Activated CD4-positive, CD25-positive, alpha-beta regulatory T cell treated with anti-CD3 and anti-CD28 coated beads, Interleukin-2, amount 50 U/mL, for 24 hours (primary cell): ENCODE measurements around the gene SYNJ2.

Experiments
- ATAC-seq, 2 donors: fragments of 150-1000 bp; cut with Tn5 transposase; one replicate each; pipeline ENCODE4 v1.10.0; 2021; ENCODE audit warnings: mild to moderate bottlenecking in 1 of 2, moderate library complexity in 1 of 2

Gene SYNJ2

DNA sequence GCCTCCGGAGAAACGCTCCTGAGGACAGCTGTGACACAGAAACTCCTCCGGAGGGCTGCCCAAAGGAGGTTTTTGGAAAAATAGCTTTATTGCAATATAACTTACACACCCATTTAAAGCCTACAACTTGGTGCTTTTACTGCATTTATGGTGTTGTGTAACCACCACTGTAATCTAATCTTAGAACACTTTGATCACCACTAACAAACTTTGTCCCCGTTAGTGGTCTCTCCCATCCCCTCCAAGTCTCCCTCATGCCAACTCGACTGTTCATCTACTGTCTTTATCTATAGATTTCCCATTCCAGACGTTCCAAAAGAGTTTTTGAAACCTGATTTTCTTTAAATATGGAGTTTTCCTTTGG is 62.8 kb downstream of the SYNJ2 start:
- no peak for ATAC-seq

DNA sequence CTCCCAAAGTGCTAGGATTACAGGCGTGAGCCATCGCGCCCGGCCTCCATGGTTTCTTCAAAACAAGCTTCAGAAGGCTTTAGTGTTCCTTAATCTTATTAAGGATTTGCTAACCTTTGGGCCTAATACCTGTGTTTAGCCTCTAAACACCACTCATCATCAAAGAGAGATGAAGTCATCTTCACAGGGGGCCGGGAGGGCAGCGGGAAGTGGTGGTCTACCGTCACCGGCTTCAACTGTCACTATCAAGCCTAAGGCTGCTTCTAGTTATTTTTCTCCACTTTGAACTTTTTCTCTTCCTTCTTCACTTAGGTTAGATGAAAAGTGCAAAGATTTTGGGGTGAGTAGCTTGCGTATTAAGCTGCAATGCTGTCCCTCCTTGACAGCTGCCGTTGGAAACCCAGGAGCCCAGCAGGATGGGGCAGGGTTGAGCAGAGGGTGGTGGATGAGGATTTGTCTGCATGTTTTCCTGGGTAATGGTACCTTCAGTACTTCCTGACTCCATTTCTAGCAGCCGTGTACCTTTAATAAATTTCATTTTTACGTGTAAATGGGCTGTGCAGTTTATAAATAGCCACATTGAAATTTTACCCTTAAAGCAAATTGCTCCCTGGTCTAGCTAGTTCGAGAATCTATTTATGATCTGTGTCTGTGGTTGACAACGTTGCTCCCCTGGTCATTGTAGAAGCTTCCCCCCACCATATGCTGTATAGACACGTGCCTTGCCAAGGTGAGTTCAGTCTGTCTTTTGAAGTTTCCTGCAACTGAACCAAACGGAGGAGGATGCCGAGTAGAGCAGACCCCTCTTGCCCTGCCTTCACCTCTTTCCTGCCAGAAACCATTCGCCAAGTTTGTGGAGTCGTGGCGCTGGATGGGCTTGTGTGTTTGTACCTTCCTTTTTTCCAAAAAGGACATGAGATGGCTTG is 64.8 kb downstream of the SYNJ2 start:
- ATAC-seq, result peak in 1 of 2 donors; percentile 57

GRCh38 chr6:158047127-158047518 is 65.5 kb downstream of the SYNJ2 start:
- peak; percentile 72 to 87 for ATAC-seq

- no peak for ATAC-seq
Measured at GRCh38 chr6:158047563-158048323, 66.1 kb downstream of the SYNJ2 start.

DNA sequence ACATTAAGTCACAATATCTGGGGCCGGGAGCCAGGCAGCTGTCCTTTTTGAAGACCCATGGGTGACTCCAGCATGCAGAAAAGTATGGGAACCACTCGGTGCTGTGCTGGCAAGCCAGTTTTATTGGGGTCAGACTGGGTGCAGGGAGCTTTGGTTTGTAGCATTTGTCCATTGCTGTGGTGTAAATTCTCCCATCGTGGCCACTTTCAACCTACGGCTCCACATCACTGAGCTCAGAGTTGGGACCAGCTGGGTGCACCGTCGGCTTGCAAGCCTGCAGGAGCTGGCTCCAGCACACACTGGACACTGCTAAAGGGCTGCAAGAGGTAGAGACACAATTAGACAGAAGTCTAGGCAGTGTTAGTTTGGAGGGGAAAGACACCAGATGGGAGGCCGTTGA is 66.9 kb downstream of the SYNJ2 start:
- ATAC-seq, result no peak

DNA sequence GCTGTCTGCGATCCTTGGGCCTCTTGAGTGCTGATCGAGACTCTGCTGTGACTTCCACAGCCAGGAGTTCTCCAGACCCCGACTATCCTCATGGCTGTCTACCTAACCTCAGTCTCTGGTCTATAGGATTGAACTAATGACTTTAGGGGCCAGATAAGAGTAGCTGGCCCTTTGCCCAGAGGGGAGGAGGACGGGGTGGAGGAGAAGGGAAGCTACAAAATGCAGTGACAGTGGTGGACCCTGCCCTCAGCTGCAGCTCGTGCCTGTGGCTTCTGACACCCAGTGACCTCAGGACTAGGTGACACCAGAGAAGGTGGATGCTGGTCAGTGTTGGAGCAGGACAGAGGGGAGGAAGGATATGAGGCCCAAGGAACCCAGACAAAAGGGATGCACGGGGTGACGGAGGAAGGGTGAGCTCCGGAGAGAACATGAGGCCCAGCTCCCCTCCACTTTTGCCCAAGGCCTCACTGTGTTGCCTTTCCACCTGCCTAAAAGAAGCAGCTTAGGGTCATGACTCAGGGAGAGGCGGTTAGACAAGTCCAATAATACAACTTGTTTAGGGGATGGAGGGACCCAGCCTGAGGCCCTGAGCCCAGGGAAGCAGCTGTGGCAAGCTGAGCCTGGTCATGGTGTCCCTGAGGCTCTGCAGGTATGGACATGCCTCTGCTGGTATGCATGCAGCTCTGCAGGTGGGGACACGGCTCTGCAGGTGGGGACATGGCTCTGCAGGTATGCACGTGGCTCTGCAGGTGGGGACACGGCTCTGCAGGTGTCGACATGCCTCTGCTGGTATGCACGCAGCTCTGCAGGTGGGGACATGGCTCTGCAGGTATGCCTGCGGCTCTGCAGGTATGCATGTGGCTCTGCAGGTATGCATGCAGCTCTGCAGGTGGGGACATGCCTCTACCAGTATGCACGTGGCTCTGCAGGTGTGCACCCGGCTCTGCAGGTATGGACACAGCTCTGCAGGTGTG is 67.7 kb downstream of the SYNJ2 start:
- ATAC-seq, result no peak

- no peak for ATAC-seq
Measured at GRCh38 chr6:158050107-158050735, 68.6 kb downstream of the SYNJ2 start.

DNA sequence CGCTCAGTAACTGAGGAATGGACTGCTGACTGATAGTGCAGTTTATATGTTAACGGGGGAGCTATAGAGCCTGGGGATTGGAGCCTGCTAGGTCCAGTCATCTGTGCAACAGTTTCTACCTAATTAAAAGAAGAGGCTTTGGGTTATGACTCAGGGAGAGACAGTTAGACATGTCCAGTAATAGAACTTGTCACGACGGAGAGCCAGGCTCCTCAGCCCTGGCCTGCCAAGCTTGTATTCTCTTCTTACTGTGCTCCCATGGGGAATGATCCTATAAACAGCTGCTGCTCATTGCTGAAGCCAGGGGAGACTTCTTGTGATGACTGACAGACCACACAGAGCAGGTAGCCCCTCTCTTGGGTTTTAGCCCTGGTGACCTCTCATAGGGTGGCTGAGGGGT is 69.3 kb downstream of the SYNJ2 start:
- ATAC-seq, result no peak

DNA sequence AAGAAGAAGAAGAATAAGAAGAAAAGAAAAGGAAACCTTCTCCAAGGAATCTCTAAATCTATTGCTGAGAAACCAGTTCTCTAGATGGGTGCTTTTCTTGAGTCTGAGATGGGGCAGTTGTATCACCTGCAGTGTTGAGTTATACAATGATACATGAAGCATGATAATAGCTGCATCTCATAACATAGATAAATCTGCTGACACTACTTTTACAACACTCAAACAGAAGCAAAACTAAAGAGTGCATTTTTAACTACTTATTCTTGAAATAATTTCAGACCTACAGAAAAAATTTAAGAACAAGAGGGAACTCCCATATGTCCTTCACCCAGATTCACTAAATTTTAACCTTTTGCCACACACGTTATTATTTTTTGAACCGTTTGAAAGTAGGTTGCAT is 70.3 kb downstream of the SYNJ2 start:
- no peak for ATAC-seq

DNA sequence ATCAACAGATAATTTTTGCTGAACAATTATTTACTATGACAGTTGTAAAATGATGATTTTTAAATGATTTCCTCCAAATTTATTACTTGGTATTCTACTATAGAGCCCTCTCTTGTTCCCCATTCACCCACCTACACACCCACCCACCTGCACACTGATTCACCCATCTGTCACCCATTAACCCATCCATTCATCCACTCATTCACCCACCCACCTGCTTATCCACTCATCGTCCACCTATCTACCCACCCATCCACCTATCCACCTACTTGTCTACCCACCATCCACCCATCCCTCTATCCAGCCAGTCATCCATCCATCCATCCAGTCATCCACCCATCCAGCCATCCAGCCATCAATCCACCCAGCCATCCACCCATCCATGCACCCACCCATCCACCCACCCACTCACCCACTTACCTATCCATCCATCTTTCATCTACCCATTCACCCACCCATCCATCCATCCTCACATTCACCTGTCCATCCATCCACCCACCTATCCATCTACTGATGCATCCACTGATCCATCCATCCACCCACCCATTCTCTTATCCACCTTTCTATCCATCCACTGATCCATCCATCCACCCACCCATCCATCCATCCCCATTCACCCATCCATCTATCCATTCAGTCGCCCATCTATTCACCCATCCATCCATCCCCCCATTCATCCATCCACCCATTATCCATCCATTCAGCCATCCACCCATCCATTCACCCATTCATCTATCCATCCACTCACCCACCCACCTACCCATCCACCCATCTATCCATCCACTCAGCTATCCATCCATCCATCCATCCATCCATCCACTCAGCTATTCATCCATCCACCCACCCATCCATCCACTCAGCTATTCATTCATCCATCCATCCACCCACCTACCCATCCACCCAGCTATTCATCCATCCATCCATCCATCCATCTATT is 72.0 kb downstream of the SYNJ2 start:
- ATAC-seq, result no peak

- no peak for ATAC-seq
Measured at GRCh38 chr6:158056355-158056754, 74.7 kb downstream of the SYNJ2 start.

DNA sequence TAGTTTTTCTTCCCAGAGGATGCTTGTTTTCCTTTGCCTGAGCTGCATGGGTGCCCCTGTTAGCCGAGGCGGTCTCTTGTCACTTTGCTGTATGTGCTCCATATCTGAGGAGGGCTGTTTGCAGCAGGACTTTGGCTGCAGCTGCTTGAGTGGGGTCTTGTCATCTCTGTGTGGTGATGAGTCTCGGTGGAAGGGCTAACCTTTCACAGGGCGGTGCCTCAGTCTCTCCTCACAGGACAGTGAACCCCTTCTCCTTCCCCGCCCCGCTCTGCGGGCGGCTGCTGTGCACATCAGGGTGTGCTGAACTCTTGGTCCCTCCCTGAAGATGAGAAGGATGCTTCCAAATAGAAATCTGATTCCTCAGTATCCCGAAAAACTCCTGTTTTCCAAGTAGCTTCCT is 75.1 kb downstream of the SYNJ2 start:
- ATAC-seq, result no peak

DNA sequence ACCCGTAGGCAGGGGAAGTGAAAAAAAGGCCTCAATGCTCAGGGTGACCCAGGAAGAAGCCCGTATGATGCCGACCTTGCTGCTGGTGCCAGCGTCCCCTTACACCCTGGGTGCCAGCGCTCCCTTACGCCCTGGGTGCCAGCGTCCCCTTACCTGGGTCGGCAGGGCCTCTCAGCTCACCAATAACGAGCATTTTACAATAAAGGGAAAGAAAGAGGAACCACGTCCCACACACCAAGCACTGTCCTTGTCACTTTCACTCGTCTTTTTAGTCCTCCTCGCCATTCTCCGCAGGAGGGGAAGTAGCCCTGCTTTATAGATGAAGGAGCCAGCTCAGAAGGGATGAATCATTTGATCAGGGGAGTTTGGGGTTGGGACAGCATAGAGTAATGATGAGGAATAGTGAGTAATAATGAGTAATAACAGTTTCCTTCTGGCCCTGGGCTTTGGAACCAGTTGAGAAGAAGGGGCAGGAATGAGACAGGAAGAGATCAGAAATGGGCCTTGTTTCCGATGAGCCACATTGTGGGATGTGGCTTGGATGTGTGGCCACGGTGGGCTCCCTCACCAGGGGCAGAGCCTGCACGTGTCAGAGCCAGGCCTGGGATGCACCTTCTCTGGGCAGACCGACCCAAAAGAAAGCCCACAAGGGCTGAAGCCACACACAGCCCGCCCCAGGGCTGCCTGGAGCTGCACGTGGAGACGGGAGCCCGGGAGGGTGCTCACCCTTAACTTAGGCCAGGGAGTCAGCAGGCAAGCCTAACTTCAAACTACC is 75.7 kb downstream of the SYNJ2 start:
- peak; percentile 94 to 95 for ATAC-seq

- ATAC-seq, result no peak
Measured at GRCh38 chr6:158058171-158058651, 76.5 kb downstream of the SYNJ2 start.

- no peak for ATAC-seq
Measured at GRCh38 chr6:158059108-158059507, 77.4 kb downstream of the SYNJ2 start.

GRCh38 chr6:158060455-158061360 is 79.0 kb downstream of the SYNJ2 start:
- ATAC-seq, result no peak

DNA sequence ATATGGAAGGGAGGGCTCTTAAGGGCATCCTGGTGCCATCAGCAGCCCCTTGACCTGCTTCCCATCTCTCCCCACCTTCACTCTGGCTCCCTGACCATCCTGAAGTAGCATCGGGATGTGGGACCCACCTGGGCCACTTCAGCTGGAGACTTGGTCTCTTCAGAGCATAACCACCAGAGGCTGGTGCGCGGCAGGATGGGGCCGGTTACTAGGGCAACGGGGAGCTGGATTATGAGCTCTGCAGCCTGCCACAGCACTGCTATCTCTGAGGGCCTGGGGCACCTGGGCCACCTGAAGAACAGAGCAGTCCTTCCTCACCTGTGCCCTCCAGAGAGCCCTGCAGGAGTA is 79.7 kb downstream of the SYNJ2 start:
- ATAC-seq, result no peak

- ATAC-seq, result no peak
Measured at GRCh38 chr6:158061709-158062461, 80.2 kb downstream of the SYNJ2 start.
